Suppressor macrophage treated with lipopolysaccharide for 4 hours (primary cell): ENCODE measurements around the gene NLRC3.

Experiments used
- DNase-seq: peaks from one replicate; pipeline ENCODE4 v3.0.0-alpha.2; 2020

The NLRC3 gene

GRCh38 chr16:3597676-3598075 lies 20.5 kb upstream of the NLRC3 start:
- DNase-seq = no peak

- DNase-seq = no peak
Observed at GRCh38 chr16:3597226-3597625, 20.0 kb upstream of the NLRC3 start.

- DNase-seq = no peak
Observed at GRCh38 chr16:3596101-3596861, 19.1 kb upstream of the NLRC3 start.

GRCh38 chr16:3595521-3596021 lies 18.4 kb upstream of the NLRC3 start:
- no peak for DNase-seq

GRCh38 chr16:3595110-3595486 lies 17.9 kb upstream of the NLRC3 start:
- DNase-seq = no peak

- no peak for DNase-seq
Observed at GRCh38 chr16:3594316-3595109, 17.3 kb upstream of the NLRC3 start.

GRCh38 chr16:3592559-3592958 lies 15.4 kb upstream of the NLRC3 start:
- no peak for DNase-seq

GRCh38 chr16:3591991-3592390 lies 14.8 kb upstream of the NLRC3 start:
- no peak for DNase-seq

GRCh38 chr16:3591436-3591803 lies 14.2 kb upstream of the NLRC3 start:
- peak; percentile 14 for DNase-seq

- DNase-seq = peak; percentile 76
Observed at GRCh38 chr16:3590736-3591435, 13.7 kb upstream of the NLRC3 start.

GRCh38 chr16:3589991-3590701 lies 12.9 kb upstream of the NLRC3 start:
- DNase-seq = no peak

GRCh38 chr16:3589441-3589921 lies 12.3 kb upstream of the NLRC3 start:
- DNase-seq = peak; percentile 88

GRCh38 chr16:3589001-3589400 lies 11.8 kb upstream of the NLRC3 start:
- no peak for DNase-seq

GRCh38 chr16:3587547-3588110 lies 10.4 kb upstream of the NLRC3 start:
- no peak for DNase-seq

GRCh38 chr16:3584412-3584811 lies 7.2 kb upstream of the NLRC3 start:
- DNase-seq = no peak

- DNase-seq = no peak
Observed at GRCh38 chr16:3583303-3584038, 6.3 kb upstream of the NLRC3 start.

- DNase-seq = no peak
Observed at GRCh38 chr16:3582276-3583165, 5.3 kb upstream of the NLRC3 start.

GRCh38 chr16:3581392-3581791 lies 4.2 kb upstream of the NLRC3 start:
- DNase-seq = no peak

- no peak for DNase-seq
Observed at GRCh38 chr16:3580686-3581085, 3.5 kb upstream of the NLRC3 start.

- DNase-seq = no peak
Observed at GRCh38 chr16:3580251-3580651, 3.0 kb upstream of the NLRC3 start.

GRCh38 chr16:3579776-3580175 lies 2.6 kb upstream of the NLRC3 start:
- DNase-seq = no peak
